Vagina (tissue), 2 donors: ENCODE results near the gene IGFN1. TPM values are rescaled to one million over a fixed set of nuclear protein-coding genes. Genes with fewer than 3 reads are reported as not detected.

Experiments
- DNase-seq, 2 donors: peaks; one replicate each; pipeline ENCODE4 v3.0.0-alpha.2; 2017; ENCODE audit errors: extremely low spot score in 2 of 2
- H3K27ac ChIP-seq: fragments of 200-600 bp; sonication (generic); one replicate; pipeline ENCODE4 v1.5.1; 2019
- H3K27me3 ChIP-seq: fragments of 200-600 bp; sonication (generic); one replicate; pipeline ENCODE4 v1.5.1; 2019
- H3K36me3 ChIP-seq, 2 donors: fragments of 200-600 bp; sonication (generic); one replicate each; pipeline ENCODE4 v1.5.1; 2017 to 2019
- H3K4me1 ChIP-seq: fragments of 200-600 bp; sonication (generic); one replicate; pipeline ENCODE4 v1.5.1; 2019
- H3K4me3 ChIP-seq, 2 donors: fragments of 200-600 bp; sonication (generic); 1 replicate in 1 of 2; 2 replicates in 1 of 2; pipeline ENCODE4 v1.5.1; 2016 to 2019
- H3K9me3 ChIP-seq: fragments of 200-600 bp; sonication (generic); one replicate; pipeline ENCODE4 v1.5.1; 2019
- POLR2A ChIP-seq, 2 donors: fragments of 450-650 bp; IDR thresholded peaks; one replicate each; pipeline ENCODE4 v1.6.1; 2017; ENCODE audit warnings: antibody characterized with exemption in 2 of 2, mild to moderate bottlenecking in 2 of 2, moderate library complexity in 2 of 2
- POLR2AphosphoS5 ChIP-seq, 2 donors: sonication (generic); formaldehyde crosslinking; IDR thresholded peaks; one replicate each; pipeline ENCODE4 v1.9.0; 2017; ENCODE audit warnings: antibody characterized with exemption in 2 of 2, mild to moderate bottlenecking in 2 of 2, low read depth in 1 of 2; ENCODE audit not compliant: insufficient read depth in 1 of 2
- intact Hi-C: fragments of 100-400 bp; cut with DNase I; formaldehyde crosslinking; loops from one replicate; pipeline ENCODE4 v1.15.1; 2023
- total RNA-seq: library from RNA; depleted of rRNA; stranded (reverse); fragments of >200 nt; gene quantifications from one replicate; pipeline ENCODE4 v1.2.3, GENCODE V29; 2016
- TF ChIP-seq, protein P1 (sequence below), 3 experiments: fragments of 450-650 bp in 2 of 3; fragments of 200-600 bp in 1 of 3; sonication (generic) in 1 of 3; IDR thresholded peaks; one replicate each; pipeline ENCODE4 v1.5.1; 2017 to 2019; ENCODE audit warnings: antibody characterized with exemption in 3 of 3, mild to moderate bottlenecking in 2 of 3, moderate library complexity in 2 of 3

IGFN1 gene
- total RNA-seq = not detected

DNA sequence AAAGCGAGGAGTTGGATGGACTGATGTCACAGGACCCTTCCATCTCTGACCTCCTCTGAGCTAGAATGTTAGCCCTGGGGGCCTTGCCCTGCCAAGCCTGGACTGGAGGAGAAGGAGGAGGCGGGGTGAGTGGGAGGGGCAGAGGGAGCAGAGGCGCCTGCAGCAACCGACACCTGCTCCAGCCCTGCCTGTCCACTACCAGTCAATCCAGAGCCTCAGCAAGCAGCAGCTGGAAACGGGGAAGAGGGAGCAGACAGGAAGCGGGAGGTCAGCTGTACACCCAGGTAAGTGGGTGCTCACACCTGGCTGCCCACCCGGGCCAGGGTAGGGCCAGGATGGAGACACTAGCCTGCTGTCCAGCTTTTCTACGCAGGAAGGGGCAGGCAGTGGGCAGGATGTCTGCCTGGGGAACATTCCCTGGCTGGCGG is at the start of gene IGFN1:
IGFN1 (plus strand) TSS at position 201 of the 428 bp plus-strand sequence. CDS start 2,470 bp downstream, outside the sequence.
- Histone ChIP-seq H3K4me1 (peaks cover 6% of the 10 kb centered on the region), H3K36me3 (no peaks in the 10 kb centered on the region), H3K27me3 (no peaks in the 10 kb centered on the region), H3K9me3 (no peaks in the 10 kb centered on the region), H3K27ac (no peak within 1 kb of the TSS), H3K4me3 (no peak within 1 kb of the TSS)
- DNase-seq = no peak
- TF ChIP-seq POLR2AphosphoS5 (IDR thresholded peaks at IDR 0.05; ENCODE audit: insufficient read depth in 1 of 2, low read depth in 1 of 2) = no peak
- TF ChIP-seq POLR2A (IDR thresholded peaks at IDR 0.05) = no peak
- TF ChIP-seq, protein P1, sequence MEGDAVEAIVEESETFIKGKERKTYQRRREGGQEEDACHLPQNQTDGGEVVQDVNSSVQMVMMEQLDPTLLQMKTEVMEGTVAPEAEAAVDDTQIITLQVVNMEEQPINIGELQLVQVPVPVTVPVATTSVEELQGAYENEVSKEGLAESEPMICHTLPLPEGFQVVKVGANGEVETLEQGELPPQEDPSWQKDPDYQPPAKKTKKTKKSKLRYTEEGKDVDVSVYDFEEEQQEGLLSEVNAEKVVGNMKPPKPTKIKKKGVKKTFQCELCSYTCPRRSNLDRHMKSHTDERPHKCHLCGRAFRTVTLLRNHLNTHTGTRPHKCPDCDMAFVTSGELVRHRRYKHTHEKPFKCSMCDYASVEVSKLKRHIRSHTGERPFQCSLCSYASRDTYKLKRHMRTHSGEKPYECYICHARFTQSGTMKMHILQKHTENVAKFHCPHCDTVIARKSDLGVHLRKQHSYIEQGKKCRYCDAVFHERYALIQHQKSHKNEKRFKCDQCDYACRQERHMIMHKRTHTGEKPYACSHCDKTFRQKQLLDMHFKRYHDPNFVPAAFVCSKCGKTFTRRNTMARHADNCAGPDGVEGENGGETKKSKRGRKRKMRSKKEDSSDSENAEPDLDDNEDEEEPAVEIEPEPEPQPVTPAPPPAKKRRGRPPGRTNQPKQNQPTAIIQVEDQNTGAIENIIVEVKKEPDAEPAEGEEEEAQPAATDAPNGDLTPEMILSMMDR (IDR thresholded peaks at IDR 0.05) = no peak
- intact Hi-C loops = no loop called here

DNA sequence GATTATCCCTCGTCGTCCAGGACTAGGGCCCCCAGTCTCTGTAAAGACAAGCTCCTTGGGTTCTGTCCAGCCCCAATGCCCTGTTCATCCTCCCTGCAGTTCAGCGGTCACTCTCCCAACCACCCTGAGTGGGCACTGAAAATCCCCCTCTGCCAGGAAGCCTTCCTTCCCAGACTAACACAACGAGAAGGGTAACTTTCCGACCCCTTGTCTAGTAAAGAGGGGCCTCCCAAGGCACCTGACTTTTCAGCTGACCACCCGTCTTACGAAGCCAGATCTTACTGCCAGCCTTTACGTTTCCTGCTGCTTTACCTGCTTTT is 49.7 kb upstream of the IGFN1 start:
- Histone ChIP-seq H3K9me3 (no peaks in the 10 kb centered on the region), H3K27me3 (no peaks in the 10 kb centered on the region), H3K4me3 (no peak overlapping the region), H3K36me3 (peaks cover 0 to 57% of the 10 kb centered on the region in 2 donors), H3K27ac (no peak overlapping the region), H3K4me1 (peaks cover 34% of the 10 kb centered on the region)
- intact Hi-C loops = no loop called here
- TF ChIP-seq POLR2AphosphoS5 (IDR thresholded peaks at IDR 0.05; ENCODE audit: insufficient read depth in 1 of 2, low read depth in 1 of 2) = no peak
- TF ChIP-seq, protein P1 (IDR thresholded peaks at IDR 0.05) = no peak
- TF ChIP-seq POLR2A (IDR thresholded peaks at IDR 0.05) = no peak
- no peak for DNase-seq

DNA sequence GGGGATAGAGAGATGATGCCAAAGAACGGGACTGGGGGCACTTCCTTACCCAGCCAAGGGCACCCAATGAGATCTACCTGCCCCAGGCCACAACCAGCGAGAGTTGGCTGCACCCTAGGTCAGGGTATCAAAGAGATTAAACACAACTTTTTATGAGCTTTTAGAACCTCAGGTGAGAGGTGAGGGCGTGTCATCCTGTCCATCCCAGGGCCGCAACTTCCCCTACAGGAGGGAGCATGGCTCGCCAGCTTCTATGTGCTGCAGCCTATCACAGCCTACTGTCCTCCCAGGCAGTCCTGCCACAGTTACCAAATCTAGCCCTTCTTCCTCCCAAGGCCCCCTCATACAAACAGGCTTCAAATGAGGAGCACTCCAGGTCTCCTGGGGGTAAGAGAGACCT is 49.2 kb upstream of the IGFN1 start:
- no peaks in the 10 kb centered on the region for H3K9me3 ChIP-seq
- TF ChIP-seq POLR2AphosphoS5 (IDR thresholded peaks at IDR 0.05; ENCODE audit: insufficient read depth in 1 of 2, low read depth in 1 of 2) = no peak
- TF ChIP-seq, protein P1 (IDR thresholded peaks at IDR 0.05) = no peak
- TF ChIP-seq POLR2A (IDR thresholded peaks at IDR 0.05) = no peak
- H3K4me1 ChIP-seq = peaks cover 33% of the 10 kb centered on the region
- intact Hi-C loops = no loop called here
- H3K27ac ChIP-seq = no peak overlapping the region
- no peaks in the 10 kb centered on the region for H3K27me3 ChIP-seq
- peaks cover 0 to 60% of the 10 kb centered on the region in 2 donors for H3K36me3 ChIP-seq
- no peak overlapping the region for H3K4me3 ChIP-seq
- no peak for DNase-seq

DNA sequence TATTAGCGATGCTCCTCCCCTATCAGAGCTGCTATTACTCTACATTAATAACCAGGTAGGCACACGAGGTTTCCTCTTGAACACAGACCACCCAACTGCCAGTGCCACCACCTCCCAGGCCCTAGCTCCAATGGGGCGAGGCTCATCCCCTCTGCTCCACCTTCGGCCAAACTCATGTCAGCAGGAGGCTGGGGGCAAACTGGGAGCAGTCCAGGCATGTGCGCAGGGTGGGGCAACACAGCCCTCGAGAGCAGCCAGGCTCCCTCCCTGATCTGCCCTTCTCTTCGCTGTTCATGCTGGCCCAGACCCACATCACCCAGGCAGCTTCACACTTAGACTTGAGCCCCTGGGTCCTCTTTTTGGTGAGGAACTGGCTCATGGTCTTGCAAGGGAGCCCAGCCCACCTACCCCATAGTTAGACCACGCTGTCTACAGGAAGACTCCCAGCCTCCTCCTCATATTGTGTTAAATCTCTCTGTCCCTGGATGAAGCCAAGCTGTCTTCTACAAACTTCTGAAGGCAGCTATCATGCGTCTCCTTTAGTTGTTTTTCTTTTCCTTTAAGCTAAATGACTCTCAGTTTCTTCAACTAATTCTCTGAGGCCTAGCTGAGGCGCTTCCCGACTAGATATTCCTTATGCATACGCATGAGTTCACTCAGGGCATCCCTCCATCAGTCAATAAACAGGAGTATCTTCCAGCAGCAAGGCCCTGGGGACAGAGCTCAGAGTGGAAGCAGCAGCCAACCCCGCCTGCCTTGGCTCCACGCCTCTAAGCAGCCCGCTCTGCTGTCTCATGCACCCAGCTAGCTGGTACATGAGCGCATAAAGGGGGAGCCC is 48.4 kb upstream of the IGFN1 start:
- DNase-seq = no peak
- intact Hi-C loops = no loop called here
- Histone ChIP-seq H3K9me3 (no peaks in the 10 kb centered on the region), H3K27ac (no peak overlapping the region), H3K36me3 (peaks cover 0 to 67% of the 10 kb centered on the region in 2 donors), H3K4me1 (peaks cover 25% of the 10 kb centered on the region), H3K4me3 (no peak overlapping the region), H3K27me3 (no peaks in the 10 kb centered on the region)
- TF ChIP-seq POLR2A (IDR thresholded peaks at IDR 0.05) = no peak
- TF ChIP-seq, protein P1 (IDR thresholded peaks at IDR 0.05) = no peak
- no peak for TF ChIP-seq POLR2AphosphoS5 (IDR thresholded peaks at IDR 0.05; ENCODE audit: insufficient read depth in 1 of 2, low read depth in 1 of 2)
